ENCODE data around the gene TMEM214. TPM values are rescaled to one million over a fixed set of nuclear protein-coding genes. Genes with fewer than 3 reads are reported as not detected.

The TMEM214 gene
- total RNA-seq, 4 donors from 2014 or later = 50.1 to 121 (median 82.0) TPM

DNA sequence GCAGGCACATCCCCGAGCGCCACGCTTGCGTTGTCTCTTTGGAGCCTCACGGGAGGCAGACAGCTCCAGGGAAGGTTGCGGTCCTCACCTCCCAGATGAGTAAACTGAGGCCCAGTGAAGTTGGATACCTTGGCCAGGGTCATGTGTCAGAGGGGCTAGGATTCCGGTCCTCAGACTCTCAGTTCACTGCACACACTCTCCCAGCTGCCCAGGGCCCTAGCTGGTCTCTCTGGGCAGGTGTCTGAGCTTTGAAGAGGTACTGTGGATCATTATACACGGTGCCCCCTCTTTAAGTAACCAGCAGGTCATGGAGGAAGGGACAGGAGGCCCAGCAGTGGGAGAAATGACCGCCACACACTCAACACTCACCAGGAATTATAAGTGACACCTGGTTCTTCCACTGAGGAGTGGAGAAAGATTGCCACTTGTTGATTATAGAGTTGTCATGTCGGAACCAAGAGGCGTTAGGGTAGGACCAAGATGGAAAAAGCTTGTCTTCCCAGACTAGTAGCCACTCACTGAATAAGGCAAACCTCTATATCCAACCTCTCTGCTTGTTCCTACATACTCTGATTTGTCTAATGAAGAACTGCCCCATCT is 588 bp downstream of the TMEM214 start:
- TF ChIP-seq, protein P1, sequence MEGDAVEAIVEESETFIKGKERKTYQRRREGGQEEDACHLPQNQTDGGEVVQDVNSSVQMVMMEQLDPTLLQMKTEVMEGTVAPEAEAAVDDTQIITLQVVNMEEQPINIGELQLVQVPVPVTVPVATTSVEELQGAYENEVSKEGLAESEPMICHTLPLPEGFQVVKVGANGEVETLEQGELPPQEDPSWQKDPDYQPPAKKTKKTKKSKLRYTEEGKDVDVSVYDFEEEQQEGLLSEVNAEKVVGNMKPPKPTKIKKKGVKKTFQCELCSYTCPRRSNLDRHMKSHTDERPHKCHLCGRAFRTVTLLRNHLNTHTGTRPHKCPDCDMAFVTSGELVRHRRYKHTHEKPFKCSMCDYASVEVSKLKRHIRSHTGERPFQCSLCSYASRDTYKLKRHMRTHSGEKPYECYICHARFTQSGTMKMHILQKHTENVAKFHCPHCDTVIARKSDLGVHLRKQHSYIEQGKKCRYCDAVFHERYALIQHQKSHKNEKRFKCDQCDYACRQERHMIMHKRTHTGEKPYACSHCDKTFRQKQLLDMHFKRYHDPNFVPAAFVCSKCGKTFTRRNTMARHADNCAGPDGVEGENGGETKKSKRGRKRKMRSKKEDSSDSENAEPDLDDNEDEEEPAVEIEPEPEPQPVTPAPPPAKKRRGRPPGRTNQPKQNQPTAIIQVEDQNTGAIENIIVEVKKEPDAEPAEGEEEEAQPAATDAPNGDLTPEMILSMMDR (IDR thresholded peaks at IDR 0.05) = no peak
- no peak for TF ChIP-seq POLR2A (IDR thresholded peaks at IDR 0.05)
- Histone ChIP-seq H3K9me3 (no peaks in the 10 kb centered on the region), H3K4me1 (peaks cover 0 to 20% (median 5%) of the 10 kb centered on the region in 4 donors), H3K36me3 (peaks cover 0 to 37% (median 0%) of the 10 kb centered on the region in 3 donors), H3K27ac (peak overlapping the region; percentile 79 to 87 (median 84)), H3K4me3 (peak overlapping the region; percentile 71 to 98 (median 90)), H3K27me3 (no peaks in the 10 kb centered on the region)
- DNase-seq = no peak

DNA sequence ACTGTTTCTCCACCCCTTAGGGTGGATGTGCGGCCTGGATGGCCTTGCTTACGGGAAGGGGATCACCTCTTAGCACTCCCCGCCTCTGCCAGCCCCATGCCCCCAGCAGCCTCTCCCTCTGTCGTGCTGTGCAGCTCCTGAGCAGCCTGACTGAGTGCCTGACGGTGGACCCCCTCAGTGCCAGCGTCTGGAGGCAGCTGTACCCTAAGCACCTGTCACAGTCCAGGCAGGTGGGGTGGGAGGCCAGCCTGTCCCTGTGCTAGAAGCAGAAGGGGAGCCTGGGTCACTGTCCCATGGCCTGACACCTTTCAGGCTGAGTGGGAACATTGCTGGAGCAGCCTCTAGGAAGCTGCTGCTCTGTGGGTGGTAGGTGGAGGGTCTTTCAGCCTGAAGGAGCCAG is 5.2 kb downstream of the TMEM214 start:
- Histone ChIP-seq H3K36me3 (peaks cover 0 to 70% (median 0%) of the 10 kb centered on the region in 3 donors), H3K4me3 (no peak overlapping the region), H3K4me1 (peaks cover 0 to 20% (median 5%) of the 10 kb centered on the region in 4 donors), H3K9me3 (no peaks in the 10 kb centered on the region), H3K27ac (no peak overlapping the region), H3K27me3 (no peaks in the 10 kb centered on the region)
- no peak for DNase-seq
- TF ChIP-seq POLR2A (IDR thresholded peaks at IDR 0.05) = no peak
- TF ChIP-seq, protein P1 (IDR thresholded peaks at IDR 0.05) = no peak

DNA sequence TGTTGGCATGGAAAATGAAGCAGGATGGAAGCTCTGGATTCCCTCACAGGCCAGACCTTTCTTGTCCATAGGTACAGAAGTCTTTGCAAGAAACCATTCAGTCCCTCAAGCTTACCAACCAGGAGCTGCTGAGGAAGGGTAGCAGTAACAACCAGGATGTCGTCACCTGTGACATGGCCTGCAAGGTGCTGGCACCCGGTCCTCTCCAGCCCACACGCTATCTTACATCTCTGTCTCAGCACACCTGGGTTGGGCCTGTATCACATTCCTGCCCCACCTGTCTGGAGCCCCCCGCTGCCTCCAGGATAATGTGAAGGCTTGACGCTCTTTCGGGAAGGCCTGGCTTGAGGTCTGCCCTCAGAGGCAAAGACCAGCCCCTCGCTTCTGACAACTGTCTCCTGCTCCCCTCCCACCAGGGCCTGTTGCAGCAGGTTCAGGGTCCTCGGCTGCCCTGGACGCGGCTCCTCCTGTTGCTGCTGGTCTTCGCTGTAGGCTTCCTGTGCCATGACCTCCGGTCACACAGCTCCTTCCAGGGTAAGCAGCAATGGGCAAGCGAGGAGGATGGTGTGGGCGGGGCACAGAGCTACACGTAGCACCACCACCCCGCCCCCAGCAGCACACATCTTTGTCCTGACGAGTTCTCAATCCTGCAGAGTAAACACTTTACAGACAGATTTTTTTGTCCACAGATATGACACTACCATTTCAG is 6.0 kb downstream of the TMEM214 start:
- DNase-seq = no peak
- peaks cover 0 to 70% (median 0%) of the 10 kb centered on the region in 3 donors for H3K36me3 ChIP-seq

DNA sequence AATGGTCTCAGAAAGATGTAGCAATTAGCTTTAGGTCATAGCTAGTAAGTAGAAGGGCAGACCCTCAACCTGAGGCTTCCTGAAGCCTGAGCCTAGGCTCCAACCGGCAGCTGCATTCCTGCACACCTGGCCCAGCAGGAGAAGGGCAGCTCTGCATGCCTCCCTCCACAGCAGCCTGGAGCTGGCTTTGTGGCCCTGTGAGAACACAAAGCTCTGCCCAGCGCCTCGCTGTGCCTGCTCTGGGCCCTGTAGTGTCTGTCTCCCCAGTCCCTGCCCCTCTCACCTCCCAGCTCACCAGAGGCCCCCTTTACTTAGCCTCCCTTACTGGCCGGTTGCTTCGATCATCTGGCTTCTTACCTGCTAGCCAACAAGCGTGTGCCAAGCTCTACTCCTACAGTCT is 6.7 kb downstream of the TMEM214 start:
- Histone ChIP-seq H3K9me3 (no peaks in the 10 kb centered on the region), H3K36me3 (peaks cover 0 to 70% (median 0%) of the 10 kb centered on the region in 3 donors), H3K27ac (no peak overlapping the region), H3K27me3 (no peaks in the 10 kb centered on the region), H3K4me1 (peaks cover 0 to 18% (median 0%) of the 10 kb centered on the region in 4 donors), H3K4me3 (no peak overlapping the region)
- TF ChIP-seq, protein P1 (IDR thresholded peaks at IDR 0.05) = no peak
- no peak for TF ChIP-seq POLR2A (IDR thresholded peaks at IDR 0.05)
- DNase-seq = no peak

More for the DNA sequence above, 6.0 kb downstream of the TMEM214 start:
- H3K4me3 ChIP-seq = no peak overlapping the region
- H3K27ac ChIP-seq = no peak overlapping the region
- H3K9me3 ChIP-seq = no peaks in the 10 kb centered on the region
- no peaks in the 10 kb centered on the region for H3K27me3 ChIP-seq
- peaks cover 0 to 24% (median 2%) of the 10 kb centered on the region in 4 donors for H3K4me1 ChIP-seq
- TF ChIP-seq, protein P1 (IDR thresholded peaks at IDR 0.05) = no peak
- no peak for TF ChIP-seq POLR2A (IDR thresholded peaks at IDR 0.05)

DNA sequence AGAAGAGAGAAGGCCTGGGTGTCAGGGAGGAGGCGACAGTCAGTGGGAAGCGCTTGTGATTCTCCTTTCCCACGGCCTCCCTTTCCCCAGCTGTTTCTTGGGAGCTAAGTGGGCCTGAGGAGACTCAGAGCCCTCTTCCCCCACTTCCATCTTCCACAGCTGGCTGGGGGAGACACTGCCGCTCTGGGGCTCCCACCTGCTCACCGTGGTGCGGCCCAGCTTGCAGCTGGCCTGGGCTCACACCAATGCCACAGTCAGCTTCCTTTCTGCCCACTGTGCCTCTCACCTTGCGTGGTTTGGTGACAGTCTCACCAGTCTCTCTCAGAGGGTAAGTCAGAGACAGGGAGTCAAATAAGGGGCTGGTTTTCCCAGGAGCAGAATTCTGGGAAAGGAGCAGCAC is 7.1 kb downstream of the TMEM214 start:
- Histone ChIP-seq H3K4me1 (peaks cover 0 to 14% (median 0%) of the 10 kb centered on the region in 4 donors), H3K27ac (no peak overlapping the region), H3K36me3 (peaks cover 0 to 68% (median 0%) of the 10 kb centered on the region in 3 donors), H3K27me3 (no peaks in the 10 kb centered on the region), H3K4me3 (no peak overlapping the region), H3K9me3 (no peaks in the 10 kb centered on the region)
- peak in 1 of 3 donors; percentile 32 for DNase-seq
- TF ChIP-seq POLR2A (IDR thresholded peaks at IDR 0.05) = no peak
- TF ChIP-seq, protein P1 (IDR thresholded peaks at IDR 0.05) = no peak
